Mucosa of gallbladder (tissue), 1 donor: ENCODE measurements around the gene FMN1. TPM values are rescaled to one million over a fixed set of nuclear protein-coding genes. Genes with fewer than 3 reads are reported as not detected.
A peak's percentile ranks its signal among the peaks of the same experiment; 100 is the strongest.

ENCODE experiments used
- DNase-seq: peaks from one replicate; pipeline ENCODE4 v3.0.0-alpha.2; 2020; ENCODE audit warnings: low spot score
- total RNA-seq: library from RNA; stranded (reverse); gene quantifications from one replicate; pipeline ENCODE4 v1.2.1, GENCODE V29; 2021
- donor health status: DM: no; HTN: no; CAD: no.

The FMN1 gene
- total RNA-seq, 1 donor from 2014 or later = 18.2 TPM

GRCh38 chr15:33157371-33158037 is 37.0 kb downstream of the FMN1 start:
- DNase-seq = no peak

- DNase-seq = no peak
Observed at GRCh38 chr15:33155691-33156420, 38.7 kb downstream of the FMN1 start.

- peak; percentile 49 for DNase-seq
Observed at GRCh38 chr15:33154351-33155166, 40.0 kb downstream of the FMN1 start.

- DNase-seq = no peak
Observed at GRCh38 chr15:33153548-33153947, 41.0 kb downstream of the FMN1 start.

DNA sequence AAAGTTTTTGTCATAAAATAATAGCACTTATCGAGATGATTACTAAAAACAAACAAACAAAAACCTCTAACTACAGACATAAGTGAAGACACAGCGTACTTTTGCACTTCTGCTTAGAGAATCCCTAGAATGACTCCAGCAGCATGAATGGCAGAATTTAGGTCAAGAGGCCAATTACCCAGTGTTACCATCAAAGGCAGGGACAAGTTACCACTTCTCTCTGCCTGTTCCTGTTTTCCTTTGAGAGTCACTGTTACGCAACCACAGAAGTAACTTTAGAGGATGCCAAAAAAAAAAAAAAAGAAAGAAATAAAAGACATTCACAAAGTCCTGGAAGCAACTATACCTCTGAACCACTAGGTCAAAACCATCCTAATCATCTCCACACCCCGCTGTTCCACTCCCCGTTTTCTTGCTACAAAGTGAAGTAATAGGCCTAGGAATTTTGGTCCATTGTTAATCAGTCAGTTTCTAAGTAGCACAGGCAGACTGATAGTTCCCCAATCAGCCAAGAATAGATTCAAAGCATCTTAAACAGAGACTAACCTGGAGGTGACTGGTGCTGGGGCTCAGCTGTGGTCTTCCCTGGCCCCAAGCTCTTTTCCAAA is 41.9 kb downstream of the FMN1 start:
- DNase-seq = no peak

DNA sequence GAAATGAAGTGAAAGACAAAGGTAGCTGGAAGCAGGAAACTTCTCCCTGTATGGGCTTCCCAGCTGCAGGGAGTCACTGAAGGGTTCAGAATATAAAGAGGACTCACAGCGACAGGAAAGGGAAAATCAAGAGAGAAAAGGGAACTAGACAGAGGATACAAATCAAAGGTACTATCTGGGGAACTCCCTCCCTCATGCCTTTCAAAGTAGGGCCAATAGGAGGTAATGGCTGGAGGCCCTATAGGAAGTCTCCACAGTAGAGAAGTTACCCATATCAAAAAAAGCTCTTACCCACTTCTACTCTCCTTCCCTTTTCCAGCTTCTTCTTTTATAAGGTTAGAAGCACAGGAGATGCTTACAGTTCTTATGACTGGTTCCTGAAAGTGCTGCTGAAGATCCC is 43.5 kb downstream of the FMN1 start:
- DNase-seq = no peak

DNA sequence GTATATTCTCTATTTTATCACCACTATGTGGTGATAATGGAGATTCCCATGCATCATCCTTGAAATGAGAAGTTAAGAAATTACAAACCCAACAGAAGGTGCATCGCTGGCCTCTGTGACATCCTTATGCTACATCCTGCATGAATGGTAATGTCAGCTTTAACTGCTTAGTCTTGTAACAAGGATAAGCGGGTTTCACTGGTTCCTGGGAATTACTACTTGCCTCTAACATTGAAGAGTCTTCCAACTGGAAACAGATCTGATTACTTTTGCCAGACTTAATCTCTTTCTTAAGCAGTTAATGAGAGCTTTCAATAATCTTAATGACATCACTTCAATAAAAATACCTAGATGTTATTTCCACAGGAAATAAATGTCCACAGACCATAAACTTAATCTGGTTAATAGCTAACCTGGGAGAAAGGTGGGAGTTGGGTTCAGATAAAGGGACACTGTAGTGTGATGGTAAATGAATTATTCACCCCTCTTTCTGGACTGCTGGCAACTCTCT is 44.0 kb downstream of the FMN1 start:
- no peak for DNase-seq

- DNase-seq = no peak
Observed at GRCh38 chr15:33149919-33150318, 44.6 kb downstream of the FMN1 start.

DNA sequence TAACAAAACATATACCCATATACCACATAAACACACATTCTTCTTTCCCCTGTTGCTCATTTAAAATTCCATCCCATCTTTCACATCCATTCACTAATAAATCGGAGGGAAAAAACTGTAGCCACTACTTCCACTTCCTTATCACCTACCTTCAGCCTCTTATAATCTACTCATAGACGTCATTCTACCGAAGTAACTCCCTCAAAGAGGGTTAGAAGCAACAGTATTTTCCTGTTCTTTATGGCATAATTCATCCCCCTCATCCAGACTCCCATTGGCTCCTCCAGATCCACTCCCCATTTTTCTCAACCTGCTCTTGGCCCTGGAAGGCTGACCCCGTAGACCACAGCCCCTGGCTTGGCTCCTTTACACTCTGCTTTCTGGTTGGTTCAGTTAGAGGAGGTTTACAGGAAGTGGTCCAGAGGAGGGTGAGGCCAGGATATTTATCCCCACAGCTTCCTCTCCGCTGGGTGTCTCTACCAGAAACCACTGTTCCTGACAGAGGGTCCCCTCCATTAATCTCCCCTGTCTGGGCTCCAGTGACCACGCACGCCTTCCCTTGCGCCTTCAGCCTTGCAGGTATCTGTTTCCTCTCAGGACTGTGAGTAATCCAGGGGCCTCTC is 46.3 kb downstream of the FMN1 start:
- DNase-seq = no peak

- no peak for DNase-seq
Observed at GRCh38 chr15:33146051-33146450, 48.5 kb downstream of the FMN1 start.

- no peak for DNase-seq
Observed at GRCh38 chr15:33145447-33145846, 49.1 kb downstream of the FMN1 start.

GRCh38 chr15:33142708-33143107 is 51.8 kb downstream of the FMN1 start:
- DNase-seq = no peak

- no peak for DNase-seq
Observed at GRCh38 chr15:33138000-33138399, 56.5 kb downstream of the FMN1 start.

DNA sequence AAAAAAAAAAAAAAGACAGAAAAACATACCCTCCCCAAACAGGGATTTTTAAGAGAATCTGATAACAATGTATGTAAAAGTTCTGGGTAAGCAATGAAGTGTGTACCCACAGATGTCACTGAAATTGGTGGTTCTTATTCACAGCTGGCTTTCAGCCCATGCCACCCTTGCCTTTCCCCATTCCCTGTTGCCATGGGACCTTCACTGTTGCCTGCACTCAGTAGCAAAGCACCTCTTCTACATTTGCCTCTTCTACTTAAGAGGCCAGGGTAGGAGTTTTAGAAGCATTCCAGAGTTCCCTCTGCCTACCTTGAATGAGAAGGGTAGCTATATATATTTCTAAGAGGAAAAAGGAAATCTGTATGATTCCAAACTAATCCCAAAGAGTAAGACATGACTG is 57.4 kb downstream of the FMN1 start:
- DNase-seq = no peak

GRCh38 chr15:33136353-33136752 is 58.2 kb downstream of the FMN1 start:
- no peak for DNase-seq

- no peak for DNase-seq
Observed at GRCh38 chr15:33135355-33135781, 59.1 kb downstream of the FMN1 start.

DNA sequence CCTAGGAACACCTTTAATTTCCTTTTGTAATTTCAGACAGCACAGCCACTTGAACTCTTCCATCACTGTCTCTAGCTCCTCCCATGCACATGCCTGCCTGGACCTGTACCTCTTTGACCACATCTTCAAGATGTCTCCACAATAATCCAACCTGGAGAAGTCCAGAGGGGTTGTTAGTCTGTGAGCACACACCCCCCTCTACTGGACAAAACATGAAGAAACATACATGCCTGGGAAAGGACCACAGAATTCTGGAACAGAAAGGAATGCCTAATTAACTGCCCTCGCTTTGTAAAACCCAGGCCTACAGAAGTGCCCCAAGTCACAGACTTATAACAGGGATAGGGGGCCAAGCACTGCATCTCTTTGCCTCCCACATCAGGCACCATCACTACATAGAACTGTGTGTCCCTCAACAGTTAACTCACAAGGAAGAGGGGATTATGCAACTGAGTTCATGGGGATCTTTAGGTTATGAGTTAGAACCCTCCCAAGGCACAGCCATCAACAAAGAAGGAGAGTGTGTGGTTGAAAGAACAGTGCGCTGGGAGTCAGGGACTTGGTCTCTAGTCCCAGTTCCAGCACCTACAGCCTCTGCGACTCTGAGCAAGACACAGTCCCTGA is 61.7 kb downstream of the FMN1 start:
- DNase-seq = peak; percentile 24

- no peak for DNase-seq
Observed at GRCh38 chr15:33132233-33132580, 62.3 kb downstream of the FMN1 start.

- no peak for DNase-seq
Observed at GRCh38 chr15:33131552-33132232, 62.8 kb downstream of the FMN1 start.

GRCh38 chr15:33126559-33127290 is 67.8 kb downstream of the FMN1 start:
- peak; percentile 54 for DNase-seq
